T-cell (primary cell): ENCODE results near the gene C2orf81. TPM values are rescaled to one million over a fixed set of nuclear protein-coding genes. Genes with fewer than 3 reads are reported as not detected.

ENCODE experiments used
- ATAC-seq, 4 experiments: fragments of 200-7000 bp in 3 of 4; fragments of 150-1000 bp in 1 of 4; cut with Tn5 transposase; replicated peaks in 1 of 4; 1 replicate in 3 of 4; 2 replicates in 1 of 4; pipeline ENCODE4 v1.10.0; 2021; ENCODE audit warnings: moderate library complexity in 3 of 4, mild to moderate bottlenecking in 2 of 4, moderate number of reproducible peaks in 1 of 4
- CTCF ChIA-PET, 2 donors: fragments of 300-600 bp; sonication (Branson Sonifier 250); formaldehyde crosslinking; loops; one replicate each; lab custom pipeline; 2022; ENCODE audit warnings: antibody characterized with exemption in 2 of 2; lab: Charles Lee
- POLR2A ChIA-PET, 2 donors: fragments of 300-600 bp; sonication (Branson Sonifier 250); formaldehyde crosslinking; loops; one replicate each; lab custom pipeline; 2022; ENCODE audit warnings: antibody characterized with exemption in 2 of 2; lab: Charles Lee
- DNase-seq, 35 experiments: peaks; one replicate each; pipeline versions ENCODE4 v3.0.0 to v3.0.0-alpha.2; 2013 to 2023
- H3K27ac ChIP-seq: one replicate; pipeline ENCODE4 v1.5.1; 2013; ENCODE audit warnings: low read length
- H3K27me3 ChIP-seq, 2 experiments: replicated peaks in 1 of 2; 1 replicate in 1 of 2; 2 replicates in 1 of 2; pipeline versions ENCODE4 v1.6.1 to v1.7.0; 2013; ENCODE audit warnings: low read length in 1 of 2, mixed read lengths in 1 of 2; ENCODE audit not compliant: control insufficient read depth in 2 of 2, insufficient read depth in 2 of 2; ENCODE audit errors: extremely low read depth in 1 of 2
- H3K36me3 ChIP-seq, 2 donors: 1 replicate in 1 of 2; 2 replicates in 1 of 2; pipeline versions ENCODE4 v1.6.1 to v1.7.0; 2013; ENCODE audit warnings: low read length in 1 of 2; ENCODE audit not compliant: control insufficient read depth in 2 of 2, insufficient read depth in 1 of 2; ENCODE audit errors: extremely low read depth in 1 of 2
- H3K4me1 ChIP-seq, 2 experiments: 1 replicate in 1 of 2; 2 replicates in 1 of 2; pipeline versions ENCODE4 v1.6.1 to v1.7.0; 2013; ENCODE audit warnings: low read length in 2 of 2, mixed read lengths in 1 of 2; ENCODE audit not compliant: insufficient read depth in 2 of 2, control insufficient read depth in 1 of 2; ENCODE audit errors: extremely low read depth in 1 of 2
- H3K4me3 ChIP-seq, 2 donors: 1 replicate in 1 of 2; 2 replicates in 1 of 2; pipeline versions ENCODE4 v1.5.1 to v1.7.0; 2013; ENCODE audit warnings: mild to moderate bottlenecking in 2 of 2, low read length in 1 of 2, moderate library complexity in 1 of 2; ENCODE audit not compliant: control insufficient read depth in 1 of 2; ENCODE audit errors: extremely low read depth in 1 of 2
- H3K9me3 ChIP-seq: 2 replicates; pipeline ENCODE4 v1.7.0; 2013
- H3K27ac Mint-ChIP-seq, 2 donors: one replicate each; pipeline ENCODE4 v1.8.0; 2020 to 2021; ENCODE audit warnings: mild to moderate bottlenecking in 2 of 2, mixed read lengths in 2 of 2
- H3K27me3 Mint-ChIP-seq, 2 donors: one replicate each; pipeline ENCODE4 v1.8.0; 2021 to 2022; ENCODE audit warnings: mixed read lengths in 2 of 2
- H3K36me3 Mint-ChIP-seq: one replicate; pipeline ENCODE4 v1.8.0; 2021; ENCODE audit warnings: mixed read lengths
- H3K4me1 Mint-ChIP-seq, 3 donors: one replicate each; pipeline ENCODE4 v1.8.0; 2020 to 2022; ENCODE audit warnings: mixed read lengths in 3 of 3, mild to moderate bottlenecking in 1 of 3
- H3K4me3 Mint-ChIP-seq, 3 donors: one replicate each; pipeline ENCODE4 v1.8.0; 2020 to 2022; ENCODE audit warnings: mild to moderate bottlenecking in 3 of 3, mixed read lengths in 3 of 3, moderate library complexity in 3 of 3
- H3K9me3 Mint-ChIP-seq, 3 donors: one replicate each; pipeline ENCODE4 v1.8.0; 2020 to 2022; ENCODE audit warnings: mixed read lengths in 3 of 3
- WGBS: methylation state at CpG from one replicate; pipeline ENCODE4 v1.1.5; 2013; ENCODE audit warnings: missing lambda C conversion rate; ENCODE audit not compliant: insufficient coverage; 5-methylcytosine and 5-hydroxymethylcytosine counted together
- total RNA-seq, 35 experiments: library from RNA in 6 of 35; stranded (reverse) in 6 of 35; fragments of 120-200 nt in 1 of 35; gene quantifications; one replicate each; pipeline versions ENCODE4 v1.2.1 to v1.2.4 and lab custom pipeline; 2013 to 2026

Gene C2orf81
- total RNA-seq, 5 donors from 2014 or later (not counting 1 experiment from before 2014, with no cell fraction given) = 5.0 to 9.5 (median 7.5) TPM

DNA sequence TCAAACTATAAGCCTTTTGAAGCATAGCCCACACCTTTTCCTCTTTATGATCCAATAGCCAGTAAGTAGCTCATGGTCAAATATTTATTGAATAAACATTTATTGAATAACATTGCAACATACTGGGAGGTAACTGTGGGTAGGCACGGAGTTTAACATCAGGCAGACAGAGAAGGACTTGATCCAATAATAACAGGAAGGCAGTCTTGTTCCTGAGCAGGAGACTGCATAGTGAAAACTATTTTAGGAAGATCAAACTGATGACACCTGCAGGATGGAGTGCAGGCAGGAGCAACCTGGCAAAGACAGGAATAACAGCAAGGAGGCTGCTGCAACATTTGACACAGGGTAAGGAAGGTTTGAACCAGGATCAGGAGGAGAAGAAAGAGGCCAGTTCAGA, 38.2 kb downstream of the C2orf81 start:
- no peaks in the 10 kb centered on the region for H3K27me3 Mint-ChIP-seq
- Histone ChIP-seq H3K4me3 (no peak overlapping the region), H3K27me3 (no peaks in the 10 kb centered on the region), H3K27ac (no peak overlapping the region), H3K9me3 (no peaks in the 10 kb centered on the region), H3K4me1 (peaks cover 2 to 24% of the 10 kb centered on the region in 2 experiments), H3K36me3 (peaks cover 3 to 18% of the 10 kb centered on the region in 2 donors)
- ATAC-seq (no peak), DNase-seq (no peak)
- no peak overlapping the region for H3K4me3 Mint-ChIP-seq
- peaks cover 40 to 45% (median 45%) of the 10 kb centered on the region in 3 donors for H3K4me1 Mint-ChIP-seq
- ChIA-PET CTCF (no interaction called here), POLR2A (no interaction called here)
- 92% methylated on average over 1 of the region's 1 CpG for WGBS
- H3K36me3 Mint-ChIP-seq = peaks cover 22% of the 10 kb centered on the region
- no peaks in the 10 kb centered on the region for H3K9me3 Mint-ChIP-seq
- H3K27ac Mint-ChIP-seq = no peak overlapping the region

DNA sequence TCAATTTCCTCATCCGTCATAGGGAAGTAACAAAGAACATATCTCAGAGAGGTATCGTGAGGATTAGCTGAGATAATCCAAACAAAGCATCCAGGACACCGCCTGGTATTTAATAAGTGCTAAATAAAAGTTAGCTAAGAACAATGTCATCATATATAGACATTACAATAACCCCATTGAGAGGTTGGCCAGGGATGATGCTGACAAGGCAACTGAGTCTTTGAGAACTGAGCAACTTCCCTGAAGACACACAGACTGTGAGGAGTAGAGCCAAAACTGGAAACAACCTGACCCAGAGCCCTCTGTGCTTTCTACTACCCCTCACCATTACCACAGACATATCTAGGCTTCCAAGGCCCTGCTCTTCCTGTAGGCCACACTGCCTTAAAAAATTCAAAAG, 39.7 kb downstream of the C2orf81 start:
- H3K4me3 ChIP-seq = no peak overlapping the region
- no peak for DNase-seq
- no peaks in the 10 kb centered on the region for H3K27me3 ChIP-seq
- H3K4me3 Mint-ChIP-seq = no peak overlapping the region
- H3K36me3 ChIP-seq = peaks cover 3 to 32% of the 10 kb centered on the region in 2 donors
- no CpG with 5 or more reads among the region's 3 CpGs for WGBS
- H3K9me3 Mint-ChIP-seq = no peaks in the 10 kb centered on the region
- H3K9me3 ChIP-seq = no peaks in the 10 kb centered on the region
- no peaks in the 10 kb centered on the region for H3K27me3 Mint-ChIP-seq
- peaks cover 45 to 50% (median 47%) of the 10 kb centered on the region in 3 donors for H3K4me1 Mint-ChIP-seq
- H3K36me3 Mint-ChIP-seq = peaks cover 34% of the 10 kb centered on the region
- no peak overlapping the region for H3K27ac Mint-ChIP-seq
- no peak for ATAC-seq
- POLR2A ChIA-PET = interaction anchor here in 1 of 2 donors (0.7 kb wide), 1 partner anchor 115 kb away, joined by 9 read pairs; no protein-coding TSS in a partner anchor
- H3K4me1 ChIP-seq = peaks cover 2 to 24% of the 10 kb centered on the region in 2 experiments
- CTCF ChIA-PET = interaction anchor here in 1 of 2 donors (1.1 kb wide), 1 partner anchor 10 kb away, joined by 3 read pairs; no protein-coding TSS in a partner anchor
- no peak overlapping the region for H3K27ac ChIP-seq

DNA sequence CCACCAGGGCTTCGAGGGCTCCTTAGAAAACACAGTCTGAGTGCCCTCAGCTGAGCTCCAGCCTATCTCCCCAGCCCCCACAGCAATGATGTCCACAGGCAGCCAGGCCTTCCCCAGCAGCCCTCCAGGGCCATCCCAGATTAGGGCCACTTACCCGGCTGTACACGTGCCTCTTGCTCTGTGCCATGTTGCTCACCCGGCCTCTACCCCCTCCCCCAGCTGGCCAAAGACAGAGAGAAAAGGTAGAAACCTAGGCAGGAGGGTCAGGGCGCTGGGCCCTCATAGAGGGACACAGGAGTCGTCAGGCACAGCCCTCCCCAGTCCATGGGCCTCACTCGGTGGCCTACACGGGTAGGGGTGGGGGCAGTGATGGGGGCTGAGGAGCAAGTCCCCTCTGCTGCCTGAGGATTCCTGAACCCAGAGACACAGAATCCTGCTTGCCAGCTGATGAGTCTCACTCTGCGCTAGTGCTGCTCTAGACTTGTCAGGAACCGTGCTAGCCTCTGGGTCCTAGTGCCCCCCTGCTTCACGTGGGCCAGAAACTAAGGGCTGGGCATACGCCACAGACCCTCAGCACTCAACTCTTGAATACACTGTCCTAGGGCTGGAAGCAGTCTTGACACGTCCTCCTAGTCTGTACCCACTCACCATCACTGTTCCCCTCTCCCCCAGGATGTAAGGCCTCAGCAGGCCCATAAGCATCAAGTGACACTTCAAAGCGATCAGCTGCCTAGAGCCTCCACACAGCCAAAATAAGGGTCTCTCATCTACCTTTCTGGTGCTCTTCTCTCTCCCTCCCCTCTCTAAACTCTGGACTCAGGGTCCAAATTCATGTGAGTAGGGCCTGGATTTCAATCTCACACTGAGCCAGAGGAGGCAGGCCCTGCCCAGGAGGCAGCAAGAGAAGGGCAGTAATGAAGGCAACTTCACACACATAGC, 41.3 kb downstream of the C2orf81 start, which contains the start of gene DCTN1:
DCTN1 (minus strand) TSS at position 461 of the 939 bp plus-strand sequence; CDS start at position 187, 274 bp downstream.
- ChIA-PET POLR2A (no interaction called here), CTCF (no interaction called here)
- Histone ChIP-seq H3K4me3 (peak within 1 kb of the TSS in 1 of 2 donors; percentile 12), H3K4me1 (peaks cover 2 to 24% of the 10 kb centered on the region in 2 experiments), H3K27ac (no peak within 1 kb of the TSS), H3K27me3 (no peaks in the 10 kb centered on the region), H3K36me3 (peaks cover 8 to 45% of the 10 kb centered on the region in 2 donors), H3K9me3 (no peaks in the 10 kb centered on the region)
- Mint-ChIP-seq H3K9me3 (no peaks in the 10 kb centered on the region), H3K4me3 (peak within 1 kb of the TSS; percentile 29 to 62 (median 44)), H3K36me3 (peaks cover 48% of the 10 kb centered on the region), H3K27ac (peak within 1 kb of the TSS; percentile 5 to 16), H3K27me3 (no peaks in the 10 kb centered on the region), H3K4me1 (peaks cover 47 to 59% (median 50%) of the 10 kb centered on the region in 3 donors)
- ATAC-seq (peak; percentile 23 to 73 (median 51)), DNase-seq (peak in 8 of 35 experiments; percentile 8 to 37 (median 12))
- 72% methylated on average over 10 of the region's 14 CpGs for whole genome bisulfite sequencing

DNA sequence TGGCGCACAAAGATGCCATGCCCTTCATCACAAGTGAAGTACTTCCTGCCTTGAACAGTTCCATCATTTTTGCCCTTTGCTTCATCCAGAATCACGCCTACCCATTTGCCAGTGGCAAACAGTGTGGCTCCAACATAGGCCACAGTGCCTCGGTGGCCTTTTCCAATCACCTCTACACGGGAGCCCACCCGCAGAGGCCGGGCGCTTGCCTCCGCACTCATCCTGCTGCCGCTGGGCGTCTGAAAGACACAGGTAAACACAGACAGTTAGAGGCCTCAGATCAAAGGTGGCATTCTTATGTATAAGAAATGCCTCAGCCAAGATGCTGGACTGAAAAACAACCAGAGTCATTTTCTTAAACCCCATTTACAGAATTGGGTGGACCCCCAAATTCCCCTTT, 43.4 kb downstream of the C2orf81 start:
- Mint-ChIP-seq H3K36me3 (peaks cover 39% of the 10 kb centered on the region), H3K9me3 (no peaks in the 10 kb centered on the region), H3K27me3 (no peaks in the 10 kb centered on the region), H3K27ac (no peak overlapping the region), H3K4me3 (no peak overlapping the region), H3K4me1 (peaks cover 37 to 50% (median 43%) of the 10 kb centered on the region in 3 donors)
- peaks cover 2 to 24% of the 10 kb centered on the region in 2 experiments for H3K4me1 ChIP-seq
- no peak for DNase-seq
- H3K4me3 ChIP-seq = no peak overlapping the region
- ChIA-PET POLR2A (no interaction called here), CTCF (no interaction called here)
- H3K27me3 ChIP-seq = no peaks in the 10 kb centered on the region
- H3K9me3 ChIP-seq = no peaks in the 10 kb centered on the region
- no peak for ATAC-seq
- no peak overlapping the region for H3K27ac ChIP-seq
- 97% methylated on average over 9 of the region's 10 CpGs for WGBS
- H3K36me3 ChIP-seq = peaks cover 8 to 49% of the 10 kb centered on the region in 2 donors

DNA sequence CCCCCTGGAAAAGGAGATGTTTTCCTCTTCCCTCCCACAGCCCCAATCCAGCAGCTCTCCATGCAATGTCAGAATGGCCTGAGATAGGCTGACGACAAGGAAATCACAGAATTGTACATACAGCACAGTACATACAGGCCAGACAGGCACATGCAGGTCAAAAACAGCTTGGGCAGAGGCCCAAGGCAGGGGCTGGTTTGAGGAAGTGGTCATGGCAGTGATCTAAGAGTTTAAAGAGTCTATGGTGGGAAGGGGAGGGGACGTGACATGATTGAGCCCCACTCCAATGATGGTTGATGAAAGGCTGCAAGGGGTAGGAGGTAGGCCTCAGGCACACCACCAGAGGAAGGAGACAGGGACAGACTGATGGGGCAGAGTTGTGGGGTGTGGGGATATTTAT, 45.6 kb downstream of the C2orf81 start:
- peaks cover 15 to 65% of the 10 kb centered on the region in 2 donors for H3K36me3 ChIP-seq
- H3K9me3 Mint-ChIP-seq = no peaks in the 10 kb centered on the region
- H3K36me3 Mint-ChIP-seq = peaks cover 45% of the 10 kb centered on the region
- ChIA-PET CTCF (no interaction called here), POLR2A (no interaction called here)
- H3K27ac ChIP-seq = no peak overlapping the region
- peaks cover 26 to 38% (median 30%) of the 10 kb centered on the region in 3 donors for H3K4me1 Mint-ChIP-seq
- no peak overlapping the region for H3K4me3 Mint-ChIP-seq
- DNase-seq (no peak), ATAC-seq (no peak)
- no peaks in the 10 kb centered on the region for H3K9me3 ChIP-seq
- H3K4me3 ChIP-seq = no peak overlapping the region
- H3K4me1 ChIP-seq = peaks cover 2 to 21% of the 10 kb centered on the region in 2 experiments
- H3K27me3 Mint-ChIP-seq = no peaks in the 10 kb centered on the region
- no peaks in the 10 kb centered on the region for H3K27me3 ChIP-seq
- WGBS = 89% methylated on average over 1 of the region's 2 CpGs
- H3K27ac Mint-ChIP-seq = no peak overlapping the region

DNA sequence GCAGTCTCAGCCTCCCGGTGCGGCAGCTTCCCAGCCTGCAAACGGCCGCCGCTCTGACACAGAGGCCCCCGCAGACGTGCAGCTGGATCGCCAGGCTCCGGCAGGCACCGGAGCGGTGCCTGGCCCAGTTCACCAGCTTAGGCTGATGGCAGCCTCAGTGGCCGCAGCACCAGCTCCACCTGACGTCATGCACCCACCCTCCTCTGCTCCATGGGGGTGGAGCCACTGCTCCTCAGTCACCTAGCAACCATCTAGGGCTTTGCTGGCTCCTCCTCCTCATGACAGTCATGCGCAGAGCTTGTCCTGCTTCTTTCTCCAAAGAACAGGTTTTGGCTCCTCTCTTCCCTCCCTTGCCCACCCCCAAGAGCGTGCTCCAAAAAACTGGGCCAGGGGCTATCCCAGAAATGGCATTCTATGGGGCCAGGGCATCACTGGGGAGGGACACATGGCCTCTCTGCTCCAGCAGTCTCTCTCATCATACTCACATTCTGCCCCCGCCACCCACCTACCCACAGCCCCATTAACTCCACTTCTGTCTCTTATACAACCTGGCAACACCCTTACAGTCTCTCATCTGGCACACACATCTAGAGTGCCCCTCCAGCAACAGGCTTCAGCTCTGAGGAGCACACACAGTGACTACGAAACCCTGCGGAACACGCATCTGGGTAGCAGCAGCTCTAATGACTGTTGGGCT, 46.8 kb downstream of the C2orf81 start:
- H3K4me1 ChIP-seq = peaks cover 0 to 9% of the 10 kb centered on the region in 2 experiments
- H3K27me3 ChIP-seq = no peaks in the 10 kb centered on the region
- Mint-ChIP-seq H3K27ac (no peak overlapping the region), H3K9me3 (no peaks in the 10 kb centered on the region), H3K4me3 (no peak overlapping the region), H3K36me3 (peaks cover 56% of the 10 kb centered on the region), H3K27me3 (no peaks in the 10 kb centered on the region), H3K4me1 (peaks cover 14 to 27% (median 19%) of the 10 kb centered on the region in 3 donors)
- no peak overlapping the region for H3K27ac ChIP-seq
- no peaks in the 10 kb centered on the region for H3K9me3 ChIP-seq
- DNase-seq = no peak
- no peak for ATAC-seq
- POLR2A ChIA-PET = no interaction called here
- H3K36me3 ChIP-seq = peaks cover 15 to 76% of the 10 kb centered on the region in 2 donors
- WGBS = 95% methylated on average over 19 of the region's 19 CpGs
- no peak overlapping the region for H3K4me3 ChIP-seq
- CTCF ChIA-PET = no interaction called here
